GM12892 (cell line): Measurements from ENCODE around the gene SRPK3.

Experiments
- POLR2A ChIP-seq: IDR thresholded peaks from 2 replicates; pipeline ENCODE4 v1.6.1; 2011; ENCODE audit warnings: low read depth, low read length, control low read depth
- POLR2AphosphoS5 ChIP-seq: IDR thresholded peaks from 2 replicates; pipeline ENCODE4 v1.6.1; 2011; ENCODE audit warnings: low read depth, low read length, control low read depth
- TAF1 ChIP-seq: IDR thresholded peaks from 2 replicates; pipeline ENCODE4 v1.6.1; 2011; ENCODE audit warnings: low read depth, mild to moderate bottlenecking, control low read depth, low read length, borderline replicate concordance

GRCh38 chrX:153776120-153776599, 4.7 kb upstream of the SRPK3 start:
- TF ChIP-seq POLR2AphosphoS5 (no peak), TAF1 (no peak), POLR2A (no peak)
